GM18505 (cell line): ENCODE measurements around the gene KHDC4.
"Not testable (repeated sequence)": the region's sequence is repeated elsewhere in the genome, so short reads cannot be mapped to it uniquely, and the experiment has no call there.

Source experiments
- ATAC-seq: cut with Tn5 transposase; IDR thresholded peaks from one replicate; pipeline ENCODE4 v1.9.1; 2021; ENCODE audit not compliant: unreplicated experiment
- POLR2A ChIP-seq: IDR thresholded peaks from 4 replicates; pipeline ENCODE4 v1.6.1; 2011; ENCODE audit warnings: borderline replicate concordance; ENCODE audit not compliant: insufficient read depth, insufficient read length; ENCODE audit errors: extremely low read depth

Gene KHDC4

DNA sequence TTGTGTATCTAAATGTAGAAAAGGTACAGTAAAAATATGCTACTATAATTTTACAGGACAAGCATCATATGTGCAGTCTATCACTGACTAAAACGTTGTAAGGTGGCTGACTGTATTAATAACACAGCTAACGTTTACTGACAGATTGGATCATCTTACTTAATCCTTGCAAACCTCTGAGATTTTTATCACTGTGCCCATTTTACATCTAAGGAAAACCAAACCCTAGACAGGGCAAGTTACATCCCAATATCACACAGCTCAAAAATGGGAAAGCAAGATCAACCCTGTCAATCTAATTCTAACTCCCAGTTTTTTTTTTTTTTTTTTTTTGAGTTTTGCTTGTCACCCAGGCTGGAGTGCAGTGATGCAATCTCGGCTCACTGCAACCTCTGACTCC lies 15.6 kb downstream of the KHDC4 start:
- TF ChIP-seq POLR2A, result no peak
- ATAC-seq, result no peak

DNA sequence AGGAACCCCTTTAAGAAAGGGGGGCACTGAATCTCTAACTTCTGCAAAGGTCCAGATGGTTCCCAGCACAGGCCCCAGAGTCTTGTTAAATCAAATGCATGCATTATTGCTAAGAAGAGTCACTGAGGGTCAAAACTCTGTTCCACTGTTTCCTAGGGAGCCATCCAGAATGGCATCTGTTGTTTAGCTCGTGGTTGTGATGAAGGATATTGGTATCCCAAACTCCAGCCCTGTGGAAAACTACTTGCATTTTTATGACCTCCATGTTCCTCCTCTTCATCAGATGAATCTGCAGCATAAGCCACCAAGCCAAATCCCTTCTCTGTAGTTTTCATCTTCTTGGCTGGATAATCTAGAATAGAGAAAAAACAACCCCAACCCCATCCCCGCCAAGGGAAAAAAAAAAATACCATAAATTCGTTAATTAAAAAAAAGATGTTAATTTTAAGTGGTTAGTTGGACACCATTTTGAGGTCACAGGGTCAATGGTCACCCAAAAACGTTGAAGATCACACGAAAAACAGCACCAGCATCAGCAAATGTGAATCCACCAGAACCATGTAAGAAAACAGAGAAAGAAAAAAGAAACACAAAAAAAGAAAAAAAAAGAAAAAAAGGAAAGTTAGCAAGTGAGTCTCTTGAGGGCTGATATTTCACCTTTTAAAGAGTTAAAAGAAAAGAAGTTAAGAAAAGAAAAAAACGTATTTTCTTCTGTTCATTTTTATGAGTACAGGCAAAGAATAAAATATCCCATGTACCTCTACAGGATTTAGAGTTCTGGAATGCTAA lies 20.1 kb downstream of the KHDC4 start:
- TF ChIP-seq POLR2A, result no peak
- no peak for ATAC-seq

DNA sequence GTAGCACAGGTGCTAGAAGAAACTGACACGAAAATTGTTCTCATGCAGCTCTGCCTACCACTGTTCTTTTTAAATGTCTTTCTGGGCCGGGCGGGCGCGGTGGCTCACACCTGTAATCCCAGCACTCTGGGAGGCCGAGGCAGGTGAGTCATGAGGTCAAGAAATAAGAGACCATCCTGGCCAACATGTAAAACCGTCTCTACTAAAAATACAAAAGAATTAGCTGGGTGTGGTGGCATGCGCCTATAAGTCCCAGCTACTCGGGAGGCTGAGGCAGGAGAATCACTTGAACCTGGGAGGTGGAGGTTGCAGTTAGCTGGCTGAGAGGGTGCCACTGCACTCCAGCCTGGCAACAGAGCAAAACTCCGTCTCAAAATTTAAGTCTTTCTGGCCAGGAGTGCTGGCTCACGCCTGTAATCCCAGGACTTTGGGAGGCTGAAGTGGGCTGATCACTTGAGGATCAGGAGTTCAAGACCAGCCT lies 22.1 kb downstream of the KHDC4 start:
- no peak for ATAC-seq
- TF ChIP-seq POLR2A, result no peak

DNA sequence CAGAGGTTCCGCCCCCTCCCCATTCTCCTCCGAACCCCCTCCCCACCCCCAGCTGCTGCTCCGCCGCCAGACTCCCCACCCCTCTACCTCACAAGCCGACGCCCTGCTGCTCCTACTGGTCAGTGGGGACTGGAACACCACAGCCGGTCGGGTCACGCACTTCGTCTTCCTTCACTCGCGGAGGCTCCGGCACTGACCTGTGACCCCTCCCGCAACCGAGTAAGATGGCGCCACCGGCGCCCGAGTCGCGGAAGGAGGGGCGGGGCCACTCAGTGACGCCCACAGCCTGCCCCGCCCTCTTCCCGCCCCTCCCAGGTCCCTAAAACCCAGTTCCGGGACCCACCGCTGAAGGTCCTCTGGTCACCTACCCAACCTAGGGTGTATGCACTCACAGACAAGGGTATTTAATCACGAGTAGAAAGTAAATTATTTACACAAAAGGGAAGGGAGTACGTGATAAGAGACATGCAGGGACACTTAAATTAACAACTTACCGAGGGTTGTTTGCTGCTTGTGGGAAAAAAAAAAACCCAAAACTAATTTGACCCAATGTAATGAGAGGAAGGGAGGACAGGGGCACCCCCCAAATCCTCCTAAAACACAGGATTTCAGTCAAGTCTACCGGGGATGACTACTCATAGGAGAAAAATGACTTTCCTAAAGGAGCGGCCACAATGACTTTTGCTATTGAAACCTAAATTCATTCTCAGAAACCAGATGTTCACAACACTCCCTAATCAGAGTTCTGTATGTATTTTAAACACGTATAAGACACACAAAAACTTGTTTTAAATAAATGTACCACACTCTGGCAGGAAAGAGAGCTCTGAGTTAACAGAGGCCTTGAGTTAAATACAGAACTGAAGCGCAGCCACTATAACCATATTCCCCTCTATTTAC lies 22.8 kb downstream of the KHDC4 start, which contains the start of gene RIT1:
Gene RIT1 (minus strand): TSS at position 194 of the 900 bp plus-strand sequence. CDS start 588 bp downstream, outside the sequence.
- TF ChIP-seq POLR2A, result peak; percentile 82
- ATAC-seq, result peak; percentile 76

DNA sequence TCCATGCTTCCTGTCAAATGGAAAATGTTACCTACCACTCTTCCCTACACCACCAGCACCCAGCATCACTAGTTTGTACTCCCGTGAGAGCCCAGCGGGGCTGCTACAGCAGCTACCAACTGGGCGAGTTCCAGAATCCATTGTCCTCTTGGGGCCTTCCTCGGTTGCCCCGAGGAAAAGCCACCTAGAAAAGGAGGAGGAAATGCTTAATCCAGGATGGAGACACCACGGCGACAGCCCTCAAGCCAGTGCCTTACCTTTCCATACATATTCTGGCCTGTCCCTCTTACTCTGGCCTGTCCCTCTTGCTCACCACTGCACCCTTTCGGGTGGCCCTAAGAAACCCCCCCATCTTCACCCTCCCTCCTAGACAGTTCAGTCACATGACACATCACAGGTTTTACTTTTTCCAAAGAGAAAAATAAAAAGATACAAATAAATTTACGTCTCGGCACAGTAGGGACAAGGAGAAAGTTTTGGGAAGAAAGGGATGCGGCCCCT lies 23.5 kb downstream of the KHDC4 start:
- TF ChIP-seq POLR2A, result no peak
- peak; percentile 16 for ATAC-seq

DNA sequence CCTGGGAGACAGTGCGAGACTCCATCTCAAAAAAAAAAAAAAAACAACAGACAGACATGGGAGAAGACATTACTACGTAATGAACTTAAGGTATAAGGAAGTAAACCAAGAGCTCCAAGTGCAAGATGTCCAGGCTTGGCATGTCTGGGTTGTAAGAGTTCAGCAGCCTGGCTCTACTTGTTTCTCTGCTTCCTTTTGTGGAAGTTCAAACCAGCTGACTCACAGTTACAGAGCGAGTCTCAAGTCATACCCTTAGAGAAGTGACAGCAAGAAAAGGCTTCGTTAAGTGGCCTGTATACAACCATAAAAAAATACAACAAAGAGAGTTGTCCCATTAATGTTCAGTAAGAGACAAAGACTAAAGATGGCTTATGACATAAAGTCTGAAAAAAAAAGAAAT lies 24.3 kb downstream of the KHDC4 start:
- no peak for ATAC-seq

DNA sequence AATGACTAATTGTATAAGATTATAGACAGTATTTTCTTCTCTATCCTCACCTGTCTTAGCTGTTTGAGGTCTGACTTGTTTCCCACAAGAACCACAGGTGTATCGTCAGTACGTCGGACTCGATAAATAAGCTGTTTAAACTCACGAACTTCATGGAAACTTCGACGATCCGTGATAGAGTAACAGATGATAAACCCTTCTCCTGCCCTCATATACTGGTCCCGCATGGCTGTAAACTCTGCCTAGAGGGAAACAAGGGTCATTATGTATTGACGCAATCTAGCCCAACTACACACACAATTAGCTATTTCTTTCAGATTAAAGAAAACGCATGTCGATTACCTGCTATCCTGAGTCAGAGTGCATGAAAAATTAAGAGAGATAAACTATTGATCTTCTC lies 30.0 kb downstream of the KHDC4 start:
- ATAC-seq, result no peak
- TF ChIP-seq POLR2A, result no peak

More for the DNA sequence above, 24.3 kb downstream of the KHDC4 start:
- no peak for TF ChIP-seq POLR2A

DNA sequence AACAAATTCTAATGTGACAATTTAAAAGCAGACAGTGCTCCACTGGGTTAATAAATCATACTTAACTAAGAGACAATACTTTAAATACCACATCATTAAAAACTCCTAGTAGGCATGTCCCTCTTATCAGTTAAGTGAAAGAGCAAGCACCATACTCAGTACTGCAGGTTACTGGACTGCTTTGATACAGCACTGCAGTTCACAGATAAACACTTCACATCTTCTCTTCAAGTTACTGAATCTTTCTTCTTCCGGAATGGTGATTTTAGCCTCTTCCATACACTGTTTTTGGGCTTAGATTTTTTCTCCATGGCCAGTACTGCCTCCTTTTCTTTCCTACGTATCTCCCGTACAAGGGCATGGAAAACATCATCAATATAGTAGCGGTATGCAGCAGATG lies 34.1 kb downstream of the KHDC4 start:
- no peak for ATAC-seq
- TF ChIP-seq POLR2A, result no peak

DNA sequence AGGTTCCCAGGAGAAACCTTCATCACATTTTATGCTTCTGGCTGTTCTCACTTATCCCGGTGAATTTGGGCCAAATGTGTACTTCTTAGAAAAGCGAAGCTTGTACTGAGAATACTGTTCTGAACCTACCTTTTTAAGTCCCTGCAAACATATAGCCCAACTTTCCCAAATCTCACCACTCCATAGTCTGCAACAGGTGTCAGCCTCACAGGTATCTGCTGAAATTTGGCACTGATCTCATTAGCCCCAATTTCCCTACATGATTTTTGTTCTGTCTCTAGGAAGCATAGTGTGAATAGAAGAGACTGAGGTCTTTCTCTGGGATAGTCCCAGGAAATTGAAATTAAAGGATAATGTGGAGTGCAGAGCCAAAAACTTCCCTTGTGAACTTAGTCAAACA lies 34.5 kb downstream of the KHDC4 start:
- ATAC-seq, result no peak
- no peak for TF ChIP-seq POLR2A

DNA sequence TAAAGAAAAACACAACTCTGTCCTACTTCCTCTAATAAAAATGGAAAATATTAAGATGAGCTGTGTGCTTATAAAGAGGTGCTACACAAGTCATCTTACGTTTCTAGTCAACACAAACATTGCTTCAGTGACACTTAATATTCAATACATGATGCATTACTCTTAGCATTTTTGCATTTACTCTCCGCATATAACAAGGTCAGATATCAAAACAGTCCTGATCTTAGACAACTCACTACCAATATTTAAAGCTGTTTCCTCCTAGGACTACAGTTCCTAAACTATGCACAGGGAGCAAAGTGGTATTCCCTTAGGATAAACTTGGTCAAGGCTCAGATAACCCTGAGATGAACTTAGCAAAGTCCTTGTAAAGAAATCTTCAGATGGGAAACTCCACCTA lies 35.3 kb downstream of the KHDC4 start:
- TF ChIP-seq POLR2A, result no peak

DNA sequence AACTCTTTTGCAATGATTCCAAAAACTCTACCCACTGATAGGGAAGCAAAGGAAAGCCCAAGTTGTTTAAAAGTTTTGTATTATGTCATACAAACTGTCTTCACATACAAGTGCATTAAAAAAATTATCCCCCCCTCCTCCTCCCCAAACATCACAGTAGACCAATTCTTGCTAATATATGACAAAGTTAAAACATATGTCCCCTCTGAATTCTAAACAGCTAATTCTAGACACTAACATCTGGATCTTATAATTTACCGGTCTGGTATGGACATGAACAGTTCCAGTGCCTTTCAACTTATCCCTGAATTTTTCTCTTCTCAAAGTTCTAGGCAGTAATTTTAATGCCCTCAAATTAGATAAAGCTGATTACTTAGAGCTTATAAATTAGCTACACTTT lies 36.5 kb downstream of the KHDC4 start:
- no peak for TF ChIP-seq POLR2A
- ATAC-seq, result no peak

More for the DNA sequence above, 35.3 kb downstream of the KHDC4 start:
- no peak for ATAC-seq

DNA sequence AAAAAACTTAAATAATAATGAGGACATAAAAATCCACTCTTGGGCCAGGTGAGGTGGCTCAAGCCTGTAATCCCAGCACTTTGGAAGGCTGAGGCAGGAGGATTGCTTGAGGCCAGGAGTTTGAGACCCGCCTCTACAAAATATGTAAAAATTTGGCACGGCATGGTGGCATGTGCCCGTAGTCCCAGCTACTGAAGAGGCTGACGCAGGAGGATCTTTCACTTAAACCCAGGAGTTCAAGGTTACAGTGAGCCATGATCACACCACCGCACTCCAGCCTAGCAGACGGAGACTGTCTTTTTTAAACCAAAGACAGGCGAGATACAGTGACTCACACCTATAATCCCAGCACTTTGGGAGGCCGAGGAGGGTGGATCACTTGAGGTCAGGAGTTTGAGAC lies 37.7 kb downstream of the KHDC4 start:
- ATAC-seq, result not testable (repeated sequence)

DNA sequence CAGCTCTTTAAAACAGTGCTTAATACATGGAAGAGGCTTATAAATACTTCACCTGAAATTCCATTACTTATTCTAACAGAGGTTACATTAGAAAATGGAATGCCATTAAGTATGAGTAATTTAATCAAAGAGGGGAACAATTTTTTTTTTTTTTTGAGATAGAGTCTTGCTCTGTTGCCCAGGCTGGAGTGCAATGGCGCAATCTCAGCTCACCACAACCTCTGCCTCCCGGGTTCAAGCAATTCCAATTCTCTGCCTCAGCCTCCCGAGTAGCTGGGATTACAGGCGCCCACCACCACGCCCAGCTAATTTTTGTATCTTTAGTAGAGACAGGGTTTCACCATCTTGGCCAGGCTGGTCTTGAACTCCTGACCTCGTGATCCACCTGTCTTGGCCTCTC lies 38.6 kb downstream of the KHDC4 start:
- ATAC-seq, result not testable (repeated sequence)
